Tibial nerve (tissue), 4 donors: ENCODE results near the gene NEXN. TPM values are rescaled to one million over a fixed set of nuclear protein-coding genes. Genes with fewer than 3 reads are reported as not detected.

Experiments used
- DNase-seq, 2 donors: peaks; one replicate each; pipeline ENCODE4 v3.0.0-alpha.2; 2019; ENCODE audit warnings: low spot score in 2 of 2
- H3K27ac ChIP-seq, 4 donors: fragments of 200-600 bp; sonication (generic) in 3 of 4; one replicate each; pipeline ENCODE4 v1.5.1; 2017 to 2019; ENCODE audit warnings: mild to moderate bottlenecking in 1 of 4
- H3K27me3 ChIP-seq, 2 donors: fragments of 200-600 bp; sonication (generic) in 1 of 2; one replicate each; pipeline versions ENCODE4 v1.5.1 to v1.6.0; 2017 to 2019
- H3K36me3 ChIP-seq, 3 donors: fragments of 200-600 bp; sonication (generic); one replicate each; pipeline ENCODE4 v1.5.1; 2018 to 2019
- H3K4me1 ChIP-seq, 4 donors: fragments of 200-600 bp; sonication (generic) in 3 of 4; one replicate each; pipeline ENCODE4 v1.5.1; 2017 to 2019
- H3K4me3 ChIP-seq, 4 donors: fragments of 200-600 bp; sonication (generic) in 3 of 4; one replicate each; pipeline ENCODE4 v1.5.1; 2017 to 2019; ENCODE audit warnings: mild to moderate bottlenecking in 1 of 4, moderate library complexity in 1 of 4
- H3K9me3 ChIP-seq, 4 donors: fragments of 200-600 bp; sonication (generic) in 3 of 4; one replicate each; pipeline ENCODE4 v1.5.1; 2017 to 2019
- EP300 ChIP-seq, 2 donors: sonication (generic); formaldehyde crosslinking; IDR thresholded peaks; one replicate each; pipeline ENCODE4 v1.6.1; 2017; ENCODE audit warnings: antibody characterized with exemption in 2 of 2, mild to moderate bottlenecking in 1 of 2
- POLR2A ChIP-seq, 2 donors: fragments of 450-650 bp; IDR thresholded peaks; one replicate each; pipeline ENCODE4 v1.6.1; 2017; ENCODE audit warnings: antibody characterized with exemption in 2 of 2, mild to moderate bottlenecking in 2 of 2, moderate library complexity in 2 of 2
- WGBS, 2 donors: methylation state at CpG; one replicate each; pipeline ENCODE4 v1.1.5; 2018; 5-methylcytosine and 5-hydroxymethylcytosine counted together
- total RNA-seq, 4 donors: library from RNA; depleted of rRNA; stranded (reverse); fragments of >200 nt; gene quantifications; one replicate each; pipeline ENCODE4 v1.1.0, GENCODE V29; 2016
- TF ChIP-seq, protein P1 (sequence below), 5 experiments: fragments of 200-600 bp in 3 of 5; fragments of 450-650 bp in 2 of 5; sonication (generic) in 3 of 5; IDR thresholded peaks; one replicate each; pipeline ENCODE4 v1.5.1; 2016 to 2019; ENCODE audit warnings: antibody characterized with exemption in 5 of 5, mild to moderate bottlenecking in 3 of 5, moderate library complexity in 2 of 5

Gene NEXN
- total RNA-seq, 4 donors from 2014 or later, result 18.0 to 22.8 (median 20.5) TPM

GRCh38 chr1:77850082-77850481 lies 38.3 kb upstream of the NEXN start:
- 95 to 97% methylated on average over 1 of the region's 1 CpG for WGBS, 2 donors
- Histone ChIP-seq H3K9me3 (peaks cover 0 to 10% (median 0%) of the 10 kb centered on the region in 4 donors), H3K4me3 (no peak overlapping the region), H3K27me3 (no peaks in the 10 kb centered on the region), H3K27ac (no peak overlapping the region), H3K36me3 (peaks cover 0 to 22% (median 0%) of the 10 kb centered on the region in 3 donors), H3K4me1 (peaks cover 0 to 5% (median 0%) of the 10 kb centered on the region in 4 donors)
- TF ChIP-seq, protein P1, sequence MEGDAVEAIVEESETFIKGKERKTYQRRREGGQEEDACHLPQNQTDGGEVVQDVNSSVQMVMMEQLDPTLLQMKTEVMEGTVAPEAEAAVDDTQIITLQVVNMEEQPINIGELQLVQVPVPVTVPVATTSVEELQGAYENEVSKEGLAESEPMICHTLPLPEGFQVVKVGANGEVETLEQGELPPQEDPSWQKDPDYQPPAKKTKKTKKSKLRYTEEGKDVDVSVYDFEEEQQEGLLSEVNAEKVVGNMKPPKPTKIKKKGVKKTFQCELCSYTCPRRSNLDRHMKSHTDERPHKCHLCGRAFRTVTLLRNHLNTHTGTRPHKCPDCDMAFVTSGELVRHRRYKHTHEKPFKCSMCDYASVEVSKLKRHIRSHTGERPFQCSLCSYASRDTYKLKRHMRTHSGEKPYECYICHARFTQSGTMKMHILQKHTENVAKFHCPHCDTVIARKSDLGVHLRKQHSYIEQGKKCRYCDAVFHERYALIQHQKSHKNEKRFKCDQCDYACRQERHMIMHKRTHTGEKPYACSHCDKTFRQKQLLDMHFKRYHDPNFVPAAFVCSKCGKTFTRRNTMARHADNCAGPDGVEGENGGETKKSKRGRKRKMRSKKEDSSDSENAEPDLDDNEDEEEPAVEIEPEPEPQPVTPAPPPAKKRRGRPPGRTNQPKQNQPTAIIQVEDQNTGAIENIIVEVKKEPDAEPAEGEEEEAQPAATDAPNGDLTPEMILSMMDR (IDR thresholded peaks at IDR 0.05), result no peak
- TF ChIP-seq EP300 (IDR thresholded peaks at IDR 0.05) (no peak), POLR2A (IDR thresholded peaks at IDR 0.05) (no peak)
- DNase-seq, result no peak

GRCh38 chr1:77857552-77857951 lies 30.9 kb upstream of the NEXN start:
- Histone ChIP-seq H3K27ac (no peak overlapping the region), H3K27me3 (no peaks in the 10 kb centered on the region), H3K9me3 (peaks cover 0 to 31% (median 0%) of the 10 kb centered on the region in 4 donors), H3K4me1 (peaks cover 0 to 4% (median 0%) of the 10 kb centered on the region in 4 donors), H3K36me3 (peaks cover 0 to 44% (median 2%) of the 10 kb centered on the region in 3 donors), H3K4me3 (no peak overlapping the region)
- no peak for TF ChIP-seq POLR2A (IDR thresholded peaks at IDR 0.05)
- TF ChIP-seq, protein P1 (IDR thresholded peaks at IDR 0.05), result no peak
- no peak for TF ChIP-seq EP300 (IDR thresholded peaks at IDR 0.05)
- WGBS, 2 donors, result 65 to 73% methylated on average over 4 of the region's 4 CpGs
- no peak for DNase-seq

DNA sequence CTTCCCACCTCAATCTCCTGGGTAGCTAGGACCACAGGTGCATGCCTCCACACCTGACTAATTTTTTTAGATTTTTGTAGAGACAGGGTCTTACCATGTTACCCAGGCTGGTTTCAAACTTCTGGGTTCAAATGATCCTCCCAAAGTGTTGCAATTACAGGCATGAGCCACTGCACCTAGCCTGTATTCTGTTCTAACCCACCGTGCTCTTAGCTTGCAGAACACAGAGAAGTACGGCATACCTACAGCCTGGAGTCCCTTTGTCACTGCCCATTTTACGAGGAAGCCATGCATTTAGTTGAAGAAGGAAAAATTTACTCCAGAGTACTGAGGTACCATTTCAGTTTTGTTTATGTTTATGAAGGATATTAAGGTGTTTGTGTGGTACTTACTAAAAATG lies 29.7 kb upstream of the NEXN start:
- H3K27ac ChIP-seq, result no peak overlapping the region

GRCh38 chr1:77859248-77859647 lies 29.2 kb upstream of the NEXN start:
- no peak for DNase-seq
- Histone ChIP-seq H3K27ac (no peak overlapping the region), H3K4me3 (no peak overlapping the region), H3K4me1 (peaks cover 0 to 4% (median 0%) of the 10 kb centered on the region in 4 donors), H3K9me3 (peaks cover 0 to 29% (median 0%) of the 10 kb centered on the region in 4 donors), H3K27me3 (no peaks in the 10 kb centered on the region), H3K36me3 (peaks cover 2 to 43% (median 2%) of the 10 kb centered on the region in 3 donors)
- TF ChIP-seq EP300 (IDR thresholded peaks at IDR 0.05) (no peak), POLR2A (IDR thresholded peaks at IDR 0.05) (no peak)
- TF ChIP-seq, protein P1 (IDR thresholded peaks at IDR 0.05), result no peak
- 75% methylated on average over 2 of the region's 2 CpGs for whole genome bisulfite sequencing, 2 donors

More for the DNA sequence above, 29.7 kb upstream of the NEXN start:
- Histone ChIP-seq H3K9me3 (peaks cover 0 to 31% (median 0%) of the 10 kb centered on the region in 4 donors), H3K36me3 (peaks cover 0 to 43% (median 2%) of the 10 kb centered on the region in 3 donors), H3K4me3 (no peak overlapping the region), H3K4me1 (peaks cover 0 to 4% (median 0%) of the 10 kb centered on the region in 4 donors), H3K27me3 (no peaks in the 10 kb centered on the region)
- DNase-seq, result no peak
- TF ChIP-seq, protein P1 (IDR thresholded peaks at IDR 0.05), result no peak
- TF ChIP-seq EP300 (IDR thresholded peaks at IDR 0.05) (no peak), POLR2A (IDR thresholded peaks at IDR 0.05) (no peak)
- WGBS, 2 donors, result 89 to 94% methylated on average over 3 of the region's 3 CpGs

- peaks cover 0 to 51% (median 4%) of the 10 kb centered on the region in 3 donors for H3K36me3 ChIP-seq
- TF ChIP-seq, protein P1 (IDR thresholded peaks at IDR 0.05), result no peak
- TF ChIP-seq EP300 (IDR thresholded peaks at IDR 0.05), result no peak
- no peak for TF ChIP-seq POLR2A (IDR thresholded peaks at IDR 0.05)
- 71 to 81% methylated on average over 4 of the region's 4 CpGs for WGBS, 2 donors
Measured at GRCh38 chr1:77866296-77866695, 22.1 kb upstream of the NEXN start.

More at GRCh38 chr1:77866296-77866695, 22.1 kb upstream of the NEXN start:
- H3K4me1 ChIP-seq, result no peaks in the 10 kb centered on the region
- no peak overlapping the region for H3K27ac ChIP-seq
- DNase-seq, result no peak
- no peak overlapping the region for H3K4me3 ChIP-seq
- no peaks in the 10 kb centered on the region for H3K27me3 ChIP-seq
- no peaks in the 10 kb centered on the region for H3K9me3 ChIP-seq
